ENCODE measurements around the gene ABCA7.
A peak's percentile ranks its signal among the peaks of the same experiment; 100 is the strongest.
"Not testable (repeated sequence)": the region's sequence is repeated elsewhere in the genome, so short reads cannot be mapped to it uniquely, and the experiment has no call there.

The ABCA7 gene

GRCh38 chr19:1017115-1017905 is 22.6 kb upstream of the ABCA7 start:
- DNase-seq (ENCODE audit: low read depth in 2 of 2): no peak

GRCh38 chr19:1017906-1018305 is 22.0 kb upstream of the ABCA7 start:
- DNase-seq (ENCODE audit: low read depth in 2 of 2): no peak

GRCh38 chr19:1018393-1018792 is 21.5 kb upstream of the ABCA7 start:
- DNase-seq (ENCODE audit: low read depth in 2 of 2): no peak

- DNase-seq (ENCODE audit: low read depth in 2 of 2): no peak
Measured at GRCh38 chr19:1018932-1019615, 20.8 kb upstream of the ABCA7 start.

- DNase-seq (ENCODE audit: low read depth in 2 of 2): no peak
Measured at GRCh38 chr19:1019616-1019961, 20.3 kb upstream of the ABCA7 start.

GRCh38 chr19:1019980-1020867 is 19.7 kb upstream of the ABCA7 start:
- DNase-seq (ENCODE audit: low read depth in 2 of 2): no peak

GRCh38 chr19:1020868-1021425 is 19.0 kb upstream of the ABCA7 start, which contains the start of gene TMEM259:
Gene TMEM259, minus strand, starts transcription at chr19:1021123. Its CDS starts 127 bp downstream, at chr19:1020996.
- DNase-seq (ENCODE audit: low read depth in 2 of 2): peak; percentile 94 to 97

GRCh38 chr19:1023883-1024188 is 16.1 kb upstream of the ABCA7 start:
- DNase-seq (ENCODE audit: low read depth in 2 of 2): not testable (repeated sequence)

GRCh38 chr19:1025080-1025479 is 14.8 kb upstream of the ABCA7 start:
- DNase-seq (ENCODE audit: low read depth in 2 of 2): not testable (repeated sequence)

GRCh38 chr19:1025960-1026782 is 13.7 kb upstream of the ABCA7 start, which contains the start of gene CNN2:
Gene CNN2, plus strand, starts transcription at chr19:1026608. Its CDS starts 54 bp downstream, at chr19:1026662.
- DNase-seq (ENCODE audit: low read depth in 2 of 2): peak in 1 of 2 donors; percentile 48

- DNase-seq (ENCODE audit: low read depth in 2 of 2): no peak
Measured at GRCh38 chr19:1026783-1027649, 12.9 kb upstream of the ABCA7 start.

GRCh38 chr19:1027650-1028061 is 12.3 kb upstream of the ABCA7 start:
- DNase-seq (ENCODE audit: low read depth in 2 of 2): no peak

- no peak for DNase-seq (ENCODE audit: low read depth in 2 of 2)
Measured at GRCh38 chr19:1028062-1028926, 11.6 kb upstream of the ABCA7 start.

GRCh38 chr19:1032264-1032867 is 7.5 kb upstream of the ABCA7 start:
- no peak for DNase-seq (ENCODE audit: low read depth in 2 of 2)

- no peak for DNase-seq (ENCODE audit: low read depth in 2 of 2)
Measured at GRCh38 chr19:1035998-1036621, 3.8 kb upstream of the ABCA7 start.

GRCh38 chr19:1037621-1038064 is 2.3 kb upstream of the ABCA7 start:
- no peak for DNase-seq (ENCODE audit: low read depth in 2 of 2)

- DNase-seq (ENCODE audit: low read depth in 2 of 2): no peak
Measured at GRCh38 chr19:1038978-1039645, 795 bp upstream of the ABCA7 start.

Measured in stimulated activated CD8-positive, alpha-beta memory T cell treated with anti-CD3 and anti-CD28 coated beads, Interleukin-2, amount 100 ng/mL, for 1 hour (primary cell).